IPS DF 6.9 (cell line): ENCODE data around the gene TEK.

Experiments
- DNase-seq: peaks from one replicate; pipeline ENCODE4 v3.0.0-alpha.2; 2013; ENCODE audit warnings: low read depth, low spot score
- H3K27ac ChIP-seq: one replicate; pipeline ENCODE4 v1.5.1; 2013; ENCODE audit warnings: low read length, control low read depth
- H3K27me3 ChIP-seq: 2 replicates; pipeline ENCODE4 v1.6.1; 2013; ENCODE audit warnings: mild to moderate bottlenecking, low read length; ENCODE audit not compliant: control insufficient read depth, insufficient read depth
- H3K36me3 ChIP-seq: 2 replicates; pipeline ENCODE4 v1.6.1; 2013; ENCODE audit warnings: low read length; ENCODE audit not compliant: control insufficient read depth, insufficient read depth
- H3K4me1 ChIP-seq: 2 replicates; pipeline ENCODE4 v1.6.1; 2013; ENCODE audit warnings: low read length; ENCODE audit not compliant: control insufficient read depth, insufficient read depth
- H3K4me3 ChIP-seq: 2 replicates; pipeline ENCODE4 v1.5.1; 2013; ENCODE audit warnings: mild to moderate bottlenecking, low read length
- H3K9me3 ChIP-seq: 2 replicates; pipeline ENCODE4 v1.6.1; 2013; ENCODE audit warnings: low read length, inconsistent platforms; ENCODE audit not compliant: control insufficient read depth, insufficient read depth
- WGBS: extraction: QIAGEN DNeasy Blood & Tissue Kit; methylation state at CpG from one replicate; pipeline ENCODE4 v1.1.7; 2013; ENCODE audit warnings: mixed read lengths, missing lambda C conversion rate; ENCODE audit not compliant: insufficient read length, insufficient coverage; 5-methylcytosine and 5-hydroxymethylcytosine counted together

The TEK gene

DNA sequence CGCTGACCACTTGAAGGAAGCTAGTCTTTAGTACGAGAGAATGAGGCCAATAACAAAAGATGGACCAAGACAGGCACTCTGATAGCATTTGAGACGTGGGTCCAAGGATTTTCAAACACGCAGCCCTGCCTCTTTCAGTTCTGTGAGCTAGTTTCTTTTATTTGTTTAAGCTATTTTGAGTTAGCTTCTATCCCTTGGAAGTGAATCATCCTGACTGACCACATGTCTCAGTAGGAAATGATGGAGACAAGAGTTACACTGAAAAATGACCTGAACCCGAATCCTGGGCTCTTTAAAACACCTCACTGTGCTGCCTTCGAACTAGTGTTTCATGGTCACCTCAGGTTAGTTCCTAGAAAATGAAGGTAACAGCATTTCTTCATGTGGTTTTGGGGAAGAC lies 9.9 kb downstream of the TEK start:
- Histone ChIP-seq H3K4me3 (no peak overlapping the region), H3K27ac (no peak overlapping the region), H3K9me3 (no peaks in the 10 kb centered on the region), H3K4me1 (0 out of 2 replicates have a peak, but pooled peaks cover 3% of the 10 kb centered on the region), H3K27me3 (no peaks in the 10 kb centered on the region), H3K36me3 (no peaks in the 10 kb centered on the region)
- no peak for DNase-seq
- no CpG with 5 or more reads among the region's 6 CpGs for WGBS

DNA sequence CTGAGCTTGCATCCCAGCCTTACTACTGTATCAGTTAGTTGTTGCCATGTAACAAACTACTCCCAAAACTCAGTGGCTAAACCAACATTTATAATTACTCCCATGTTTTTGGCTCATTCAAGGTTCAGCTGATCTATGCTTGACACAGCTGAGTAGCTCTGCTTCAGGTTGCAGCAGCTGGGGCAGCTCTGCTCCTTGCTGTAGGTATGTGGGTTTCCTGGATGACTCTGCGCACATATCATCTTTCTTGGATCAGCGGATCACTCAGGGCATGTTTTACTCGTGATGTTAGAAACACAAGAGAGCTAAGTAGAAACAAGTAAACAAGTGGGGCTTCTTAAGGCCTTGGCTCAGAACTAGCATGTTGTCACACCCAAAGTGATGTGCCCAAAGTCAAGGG lies 15.1 kb downstream of the TEK start:
- no CpG with 5 or more reads among the region's 3 CpGs for WGBS
- Histone ChIP-seq H3K27me3 (no peaks in the 10 kb centered on the region), H3K36me3 (no peaks in the 10 kb centered on the region), H3K27ac (no peak overlapping the region), H3K4me1 (0 out of 2 replicates have a peak, but pooled peaks cover 1% of the 10 kb centered on the region), H3K9me3 (no peaks in the 10 kb centered on the region), H3K4me3 (no peak overlapping the region)
- no peak for DNase-seq

DNA sequence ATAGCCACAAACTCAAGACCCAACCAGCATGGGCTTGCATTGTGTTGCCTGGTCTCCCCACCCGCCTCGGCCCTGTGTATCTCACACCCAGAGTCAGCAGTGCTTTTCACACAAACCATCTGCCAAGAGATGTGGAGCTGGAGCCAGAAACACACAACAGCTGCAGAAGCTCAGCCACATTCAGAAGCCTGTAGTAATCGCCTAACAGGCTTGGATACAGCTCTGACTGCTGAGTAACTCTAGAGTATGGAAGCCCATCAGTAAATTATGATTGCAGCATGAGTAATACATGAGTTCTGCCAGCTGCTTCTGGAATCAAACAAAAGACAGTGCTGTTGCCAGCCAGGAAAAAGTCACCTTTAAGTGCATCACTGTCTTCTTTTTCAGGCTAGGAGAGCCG lies 16.0 kb downstream of the TEK start:
- WGBS = no CpG with 5 or more reads among the region's 4 CpGs
- no peaks in the 10 kb centered on the region for H3K9me3 ChIP-seq
- H3K4me3 ChIP-seq = no peak overlapping the region
- no peaks in the 10 kb centered on the region for H3K36me3 ChIP-seq
- no peak for DNase-seq
- H3K4me1 ChIP-seq = 0 out of 2 replicates have a peak, but pooled peaks cover 1% of the 10 kb centered on the region
- H3K27me3 ChIP-seq = no peaks in the 10 kb centered on the region
- H3K27ac ChIP-seq = no peak overlapping the region

DNA sequence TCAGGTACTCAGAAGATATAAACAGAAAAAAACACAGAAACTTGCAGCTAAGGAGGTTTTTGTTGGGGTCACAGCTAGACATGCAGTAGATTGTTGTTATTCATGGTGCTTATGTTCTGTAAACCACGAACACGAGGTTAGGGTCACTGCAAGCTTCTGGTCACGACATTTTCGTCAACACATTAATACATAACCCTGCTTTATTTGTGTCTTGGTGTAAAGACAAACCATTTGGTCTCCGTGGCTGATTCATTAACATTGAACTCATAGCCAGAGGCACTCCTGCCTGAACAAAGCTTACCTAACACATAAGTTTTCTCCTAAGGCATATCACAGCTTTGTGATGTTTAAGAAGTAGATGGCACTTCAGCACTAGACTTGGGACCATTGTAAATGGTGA lies 16.9 kb downstream of the TEK start:
- WGBS = no CpG with 5 or more reads among the region's 5 CpGs
- H3K36me3 ChIP-seq = no peaks in the 10 kb centered on the region
- 0 out of 2 replicates have a peak, but pooled peaks cover 1% of the 10 kb centered on the region for H3K4me1 ChIP-seq
- no peaks in the 10 kb centered on the region for H3K27me3 ChIP-seq
- no peaks in the 10 kb centered on the region for H3K9me3 ChIP-seq
- no peak overlapping the region for H3K4me3 ChIP-seq
- no peak overlapping the region for H3K27ac ChIP-seq
- no peak for DNase-seq

DNA sequence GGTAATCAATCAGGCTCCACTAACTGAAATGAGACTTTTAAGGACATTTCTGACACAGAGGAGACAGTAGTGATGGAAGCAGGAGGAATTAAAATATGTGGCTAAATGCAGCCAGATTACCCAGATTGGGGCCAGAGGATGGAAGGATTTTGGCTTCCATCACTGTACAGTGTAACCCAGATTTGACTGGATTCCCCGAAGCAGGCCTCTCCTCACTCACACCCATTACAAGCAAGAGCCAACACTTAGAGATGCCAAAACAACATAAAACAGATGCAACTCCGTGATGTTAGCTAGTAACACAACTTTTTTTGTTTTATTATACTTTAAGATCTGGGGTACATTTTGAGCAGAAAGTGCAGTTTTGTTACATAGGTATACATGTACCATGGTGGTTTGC lies 17.6 kb downstream of the TEK start:
- WGBS = no CpG with 5 or more reads among the region's 2 CpGs
- H3K27ac ChIP-seq = no peak overlapping the region
- no peaks in the 10 kb centered on the region for H3K27me3 ChIP-seq
- H3K4me1 ChIP-seq = 0 out of 2 replicates have a peak, but pooled peaks cover 1% of the 10 kb centered on the region
- DNase-seq = no peak
- H3K9me3 ChIP-seq = no peaks in the 10 kb centered on the region
- H3K4me3 ChIP-seq = no peak overlapping the region
- H3K36me3 ChIP-seq = no peaks in the 10 kb centered on the region

DNA sequence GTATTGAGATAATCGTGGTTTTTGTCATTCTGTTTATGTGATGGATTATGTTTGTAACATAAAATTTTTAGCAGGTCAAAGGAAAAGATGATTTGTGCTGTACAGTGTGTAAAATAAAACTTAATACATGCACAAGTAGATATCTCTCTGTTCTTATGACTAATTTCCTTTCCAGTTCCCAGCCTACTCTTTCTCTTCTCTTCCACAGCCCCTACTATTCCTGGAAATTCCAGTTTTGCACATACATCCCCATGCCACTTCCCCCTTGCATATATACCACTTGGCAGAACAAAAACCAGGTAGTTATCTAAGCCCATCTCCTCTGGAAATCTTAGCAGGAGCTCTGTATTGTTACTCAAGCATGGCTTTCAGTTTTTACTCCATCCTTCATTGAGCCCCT lies 20.2 kb downstream of the TEK start:
- no peak overlapping the region for H3K4me3 ChIP-seq
- no peak for DNase-seq
- H3K4me1 ChIP-seq = no peaks in the 10 kb centered on the region
- H3K36me3 ChIP-seq = no peaks in the 10 kb centered on the region
- no peaks in the 10 kb centered on the region for H3K9me3 ChIP-seq
- H3K27me3 ChIP-seq = no peaks in the 10 kb centered on the region
- no peak overlapping the region for H3K27ac ChIP-seq
- WGBS = no CpG with 5 or more reads among the region's 1 CpG

DNA sequence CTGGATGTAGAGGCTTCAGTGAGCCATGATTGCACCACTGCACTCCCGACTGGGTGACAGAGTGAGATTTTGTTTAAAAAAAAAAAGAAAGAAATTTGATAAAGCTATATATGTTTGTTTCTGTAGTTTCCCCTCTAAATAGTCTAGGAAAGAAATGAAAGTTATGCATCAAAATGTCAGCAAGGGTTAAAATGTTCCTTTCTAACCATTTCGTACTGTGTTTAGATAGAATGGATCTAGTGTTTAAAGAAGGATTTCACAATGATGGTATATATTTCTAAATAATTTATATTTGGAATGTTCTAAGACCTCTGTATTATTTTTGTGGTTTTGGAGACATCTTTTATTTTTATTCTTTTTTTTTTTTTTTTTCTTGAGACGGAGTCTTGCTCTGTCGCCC lies 22.7 kb downstream of the TEK start:
- H3K27me3 ChIP-seq = no peaks in the 10 kb centered on the region
- H3K9me3 ChIP-seq = no peaks in the 10 kb centered on the region
- no peak overlapping the region for H3K4me3 ChIP-seq
- no CpG with 5 or more reads among the region's 4 CpGs for WGBS
- H3K4me1 ChIP-seq = no peaks in the 10 kb centered on the region
- no peak overlapping the region for H3K27ac ChIP-seq
- DNase-seq = no peak
- no peaks in the 10 kb centered on the region for H3K36me3 ChIP-seq

DNA sequence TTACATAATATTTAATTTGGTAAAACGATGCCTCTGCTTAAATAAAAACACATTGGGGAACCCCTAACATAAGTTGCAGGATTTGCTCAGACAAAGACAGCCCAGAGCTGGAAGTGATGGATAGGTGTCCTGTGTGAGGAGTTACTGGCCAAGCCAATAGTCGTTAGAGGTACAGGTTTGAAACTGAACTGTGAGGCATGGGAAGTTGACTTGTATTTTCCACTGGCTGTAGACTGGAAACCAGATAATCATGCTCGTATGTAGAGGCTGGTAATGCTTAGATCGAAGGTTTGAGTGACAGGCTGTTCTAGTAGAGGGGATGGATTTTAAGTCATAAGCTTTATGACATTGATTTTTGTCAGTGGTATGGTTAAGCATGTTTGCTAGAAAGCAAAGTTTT lies 24.8 kb downstream of the TEK start:
- Histone ChIP-seq H3K27me3 (no peaks in the 10 kb centered on the region), H3K4me1 (no peaks in the 10 kb centered on the region), H3K9me3 (no peaks in the 10 kb centered on the region), H3K27ac (no peak overlapping the region), H3K4me3 (no peak overlapping the region), H3K36me3 (no peaks in the 10 kb centered on the region)
- DNase-seq = no peak
- WGBS = no CpG with 5 or more reads among the region's 4 CpGs

DNA sequence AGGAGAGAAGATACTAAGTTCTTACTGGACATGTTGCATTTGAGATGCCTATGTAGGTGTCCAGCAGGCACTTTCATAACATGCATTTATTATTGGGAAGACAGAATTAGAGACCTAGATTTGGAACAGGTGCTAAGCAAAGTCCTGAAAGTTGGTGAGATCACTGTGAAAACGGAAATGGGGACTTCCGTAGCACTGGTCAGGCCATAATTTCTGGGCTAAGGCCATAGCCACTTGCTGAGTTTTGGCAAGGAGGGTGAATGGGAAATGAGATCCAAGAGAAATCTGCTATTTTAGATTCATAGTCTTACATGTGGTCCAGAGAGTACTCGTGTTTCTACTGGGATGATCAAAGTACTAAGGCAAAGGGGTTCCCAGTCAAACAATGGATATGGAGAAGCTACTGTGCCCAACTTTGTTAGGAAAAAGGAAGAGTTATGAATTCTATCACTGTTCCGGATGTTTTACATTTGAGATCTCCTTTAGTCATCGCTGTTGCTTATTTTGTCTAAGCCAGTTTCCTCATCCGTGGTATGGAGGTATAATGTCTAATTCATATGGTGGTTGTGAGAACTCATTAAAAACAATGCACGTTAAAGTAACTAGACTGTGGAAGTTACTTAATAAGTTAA lies 33.4 kb downstream of the TEK start:
- Histone ChIP-seq H3K27ac (no peak overlapping the region), H3K4me3 (no peak overlapping the region), H3K4me1 (peaks cover 1% of the 10 kb centered on the region; the same call in 1 of the 2 replicates), H3K9me3 (no peaks in the 10 kb centered on the region), H3K36me3 (no peaks in the 10 kb centered on the region), H3K27me3 (no peaks in the 10 kb centered on the region; the same call in 1 of the 2 replicates)
- no peak for DNase-seq
- no CpG with 5 or more reads among the region's 7 CpGs for WGBS

DNA sequence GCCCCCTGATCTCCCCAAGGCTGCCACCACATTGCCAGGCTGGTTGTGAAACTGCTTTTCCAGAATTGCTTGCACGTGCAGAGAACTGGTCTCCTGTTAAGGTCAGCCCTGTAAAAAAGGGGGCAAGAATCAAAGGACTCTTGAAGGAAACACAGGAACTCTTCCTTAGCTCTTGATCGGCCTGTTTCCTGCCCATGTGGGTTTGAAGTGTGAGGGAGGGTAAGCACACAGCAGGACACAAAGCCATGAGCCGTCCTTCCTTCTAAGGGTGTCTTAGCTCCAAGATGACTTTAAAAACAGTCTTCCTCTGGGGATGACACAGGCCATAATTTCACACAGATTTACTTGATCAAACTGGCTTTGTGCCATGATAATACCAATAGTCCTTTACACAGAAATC lies 36.1 kb downstream of the TEK start:
- Histone ChIP-seq H3K36me3 (no peaks in the 10 kb centered on the region), H3K27me3 (no peaks in the 10 kb centered on the region; the same call in 1 of the 2 replicates), H3K4me3 (no peak overlapping the region), H3K27ac (no peak overlapping the region), H3K4me1 (peaks cover 3% of the 10 kb centered on the region), H3K9me3 (no peaks in the 10 kb centered on the region)
- DNase-seq = no peak
- WGBS = no CpG with 5 or more reads among the region's 3 CpGs

DNA sequence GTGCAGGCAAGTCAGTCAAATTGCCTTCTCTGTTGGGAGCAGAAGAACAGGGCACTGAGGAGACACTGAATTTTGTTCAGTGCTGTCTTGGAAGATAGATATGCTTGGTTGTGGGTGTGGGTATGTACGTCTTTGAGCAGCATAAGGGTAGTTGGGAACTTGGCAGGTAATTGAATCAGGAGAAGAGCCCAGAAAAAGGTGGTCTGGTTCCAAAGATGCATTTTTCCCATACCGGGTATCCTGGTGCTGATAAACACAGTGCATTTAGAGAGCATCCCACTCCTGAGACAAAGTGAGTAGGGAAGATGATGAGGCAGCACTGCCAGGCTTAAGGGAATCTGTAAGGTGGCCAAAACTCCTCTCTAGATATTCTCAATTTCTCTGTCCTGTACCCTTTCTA lies 40.6 kb downstream of the TEK start:
- WGBS = no CpG with 5 or more reads among the region's 2 CpGs
- H3K9me3 ChIP-seq = no peaks in the 10 kb centered on the region
- no peaks in the 10 kb centered on the region for H3K27me3 ChIP-seq
- no peak for DNase-seq
- peaks cover 3% of the 10 kb centered on the region for H3K4me1 ChIP-seq
- no peak overlapping the region for H3K27ac ChIP-seq
- no peaks in the 10 kb centered on the region for H3K36me3 ChIP-seq
- no peak overlapping the region for H3K4me3 ChIP-seq
